SK-N-MC (cell line): ENCODE data around the gene PODXL2.

ENCODE experiments used
- EZH2 ChIP-seq: fragments of 200-600 bp; sonication (generic); IDR thresholded peaks from one replicate; pipeline ENCODE4 v1.6.1; 2017; ENCODE audit warnings: antibody characterized with exemption
- POLR2AphosphoS5 ChIP-seq: IDR thresholded peaks from 2 replicates; pipeline ENCODE4 v1.6.1; 2012; ENCODE audit warnings: mild to moderate bottlenecking, low read depth, low read length, borderline replicate concordance

- TF ChIP-seq POLR2AphosphoS5 = no peak
- TF ChIP-seq EZH2 = no peak
Measured at GRCh38 chr3:127710155-127710941, 81.4 kb downstream of the PODXL2 start.
